ENCODE measurements around the gene HOXD8.

DNA sequence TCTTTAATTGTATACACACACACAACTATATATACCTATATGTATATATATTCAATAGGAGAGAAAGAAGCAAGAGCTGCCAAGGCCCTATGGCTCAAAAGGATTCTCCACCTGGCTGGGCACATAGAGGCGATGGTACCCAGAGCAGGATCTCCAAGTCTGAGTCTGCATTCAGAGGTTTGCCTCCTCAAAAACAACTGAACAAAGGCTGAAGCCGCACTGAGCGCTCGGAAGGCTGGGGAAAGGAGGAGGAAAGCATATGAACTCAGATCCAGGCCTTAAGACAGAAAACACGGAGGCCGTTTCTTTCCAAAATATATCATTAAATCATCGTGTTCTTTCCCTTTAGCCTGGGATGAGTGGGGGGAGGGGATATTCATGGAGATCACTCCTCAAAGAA lies 26.3 kb upstream of the HOXD8 start:
- TF ChIP-seq, protein P1, sequence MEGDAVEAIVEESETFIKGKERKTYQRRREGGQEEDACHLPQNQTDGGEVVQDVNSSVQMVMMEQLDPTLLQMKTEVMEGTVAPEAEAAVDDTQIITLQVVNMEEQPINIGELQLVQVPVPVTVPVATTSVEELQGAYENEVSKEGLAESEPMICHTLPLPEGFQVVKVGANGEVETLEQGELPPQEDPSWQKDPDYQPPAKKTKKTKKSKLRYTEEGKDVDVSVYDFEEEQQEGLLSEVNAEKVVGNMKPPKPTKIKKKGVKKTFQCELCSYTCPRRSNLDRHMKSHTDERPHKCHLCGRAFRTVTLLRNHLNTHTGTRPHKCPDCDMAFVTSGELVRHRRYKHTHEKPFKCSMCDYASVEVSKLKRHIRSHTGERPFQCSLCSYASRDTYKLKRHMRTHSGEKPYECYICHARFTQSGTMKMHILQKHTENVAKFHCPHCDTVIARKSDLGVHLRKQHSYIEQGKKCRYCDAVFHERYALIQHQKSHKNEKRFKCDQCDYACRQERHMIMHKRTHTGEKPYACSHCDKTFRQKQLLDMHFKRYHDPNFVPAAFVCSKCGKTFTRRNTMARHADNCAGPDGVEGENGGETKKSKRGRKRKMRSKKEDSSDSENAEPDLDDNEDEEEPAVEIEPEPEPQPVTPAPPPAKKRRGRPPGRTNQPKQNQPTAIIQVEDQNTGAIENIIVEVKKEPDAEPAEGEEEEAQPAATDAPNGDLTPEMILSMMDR (IDR thresholded peaks at IDR 0.05 in 2 of 3, conservative IDR thresholded peaks at IDR 0.05 in 1 of 3; ENCODE audit: control insufficient read depth in 2 of 3, extremely low read depth in 1 of 3, insufficient read depth in 1 of 3, low read depth in 3 of 3, low read length in 3 of 3), result no peak
- TF ChIP-seq CREM (IDR thresholded peaks at IDR 0.05; ENCODE audit: low read depth) (no peak), POLR2AphosphoS5 (IDR thresholded peaks at IDR 0.05; ENCODE audit: low read length) (no peak), ZNF274 (IDR thresholded peaks at IDR 0.05; ENCODE audit: insufficient read depth, insufficient read length) (no peak), SRF (IDR thresholded peaks at IDR 0.05; ENCODE audit: low read depth in 2 of 2, low read length in 2 of 2) (no peak), SUZ12 (IDR thresholded peaks at IDR 0.05; ENCODE audit: unreplicated experiment) (no peak), CHD4 (IDR thresholded peaks at IDR 0.05) (no peak), RFX5 (IDR thresholded peaks at IDR 0.05; ENCODE audit: low read depth, low read length) (no peak), RBBP5 (conservative IDR thresholded peaks at IDR 0.05) (no peak), POLR2A (IDR thresholded peaks at IDR 0.05; ENCODE audit: low read depth, low read length) (no peak)
- TF ChIP-seq, protein P2, sequence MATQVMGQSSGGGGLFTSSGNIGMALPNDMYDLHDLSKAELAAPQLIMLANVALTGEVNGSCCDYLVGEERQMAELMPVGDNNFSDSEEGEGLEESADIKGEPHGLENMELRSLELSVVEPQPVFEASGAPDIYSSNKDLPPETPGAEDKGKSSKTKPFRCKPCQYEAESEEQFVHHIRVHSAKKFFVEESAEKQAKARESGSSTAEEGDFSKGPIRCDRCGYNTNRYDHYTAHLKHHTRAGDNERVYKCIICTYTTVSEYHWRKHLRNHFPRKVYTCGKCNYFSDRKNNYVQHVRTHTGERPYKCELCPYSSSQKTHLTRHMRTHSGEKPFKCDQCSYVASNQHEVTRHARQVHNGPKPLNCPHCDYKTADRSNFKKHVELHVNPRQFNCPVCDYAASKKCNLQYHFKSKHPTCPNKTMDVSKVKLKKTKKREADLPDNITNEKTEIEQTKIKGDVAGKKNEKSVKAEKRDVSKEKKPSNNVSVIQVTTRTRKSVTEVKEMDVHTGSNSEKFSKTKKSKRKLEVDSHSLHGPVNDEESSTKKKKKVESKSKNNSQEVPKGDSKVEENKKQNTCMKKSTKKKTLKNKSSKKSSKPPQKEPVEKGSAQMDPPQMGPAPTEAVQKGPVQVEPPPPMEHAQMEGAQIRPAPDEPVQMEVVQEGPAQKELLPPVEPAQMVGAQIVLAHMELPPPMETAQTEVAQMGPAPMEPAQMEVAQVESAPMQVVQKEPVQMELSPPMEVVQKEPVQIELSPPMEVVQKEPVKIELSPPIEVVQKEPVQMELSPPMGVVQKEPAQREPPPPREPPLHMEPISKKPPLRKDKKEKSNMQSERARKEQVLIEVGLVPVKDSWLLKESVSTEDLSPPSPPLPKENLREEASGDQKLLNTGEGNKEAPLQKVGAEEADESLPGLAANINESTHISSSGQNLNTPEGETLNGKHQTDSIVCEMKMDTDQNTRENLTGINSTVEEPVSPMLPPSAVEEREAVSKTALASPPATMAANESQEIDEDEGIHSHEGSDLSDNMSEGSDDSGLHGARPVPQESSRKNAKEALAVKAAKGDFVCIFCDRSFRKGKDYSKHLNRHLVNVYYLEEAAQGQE (IDR thresholded peaks at IDR 0.05; ENCODE audit: low read depth, low read length), result no peak
